BLaER1 treated with 17β-estradiol and CSF1 and Interleukin-3, amounts not matched to agents 10 nM and 100 nM (cell line): Measurements from ENCODE around the gene ZHX3.

ENCODE experiments used
- H3K27ac ChIP-seq, 11 experiments: shearing (Covaris generic); formaldehyde crosslinking; 2 replicates each; pipeline ENCODE4 v1.8.1; 2022
- H3K27me3 ChIP-seq, 11 experiments: shearing (Covaris generic); formaldehyde crosslinking; 2 replicates each; pipeline ENCODE4 v1.8.1; 2022
- H3K36me3 ChIP-seq, 11 experiments: shearing (Covaris generic); formaldehyde crosslinking; 2 replicates each; pipeline ENCODE4 v1.8.1; 2022
- H3K4me1 ChIP-seq, 10 experiments: shearing (Covaris generic); formaldehyde crosslinking; 2 replicates each; pipeline ENCODE4 v1.8.1; 2022
- H3K4me2 ChIP-seq, 11 experiments: shearing (Covaris generic); formaldehyde crosslinking; 2 replicates each; pipeline ENCODE4 v1.8.1; 2022
- H3K4me3 ChIP-seq, 10 experiments: shearing (Covaris generic); formaldehyde crosslinking; 2 replicates each; pipeline ENCODE4 v1.8.1; 2022
- H3K9ac ChIP-seq, 11 experiments: shearing (Covaris generic); formaldehyde crosslinking; 2 replicates each; pipeline ENCODE4 v1.8.1; 2022
- H3K9me3 ChIP-seq, 11 experiments: shearing (Covaris generic); formaldehyde crosslinking; replicated peaks in 1 of 11; 2 replicates each; pipeline ENCODE4 v1.8.1; 2022
- H4K20me1 ChIP-seq, 11 experiments: shearing (Covaris generic); formaldehyde crosslinking; 2 replicates each; pipeline ENCODE4 v1.8.1; 2022
- Cebpa-rat ChIP-seq, 11 experiments: shearing (Covaris generic); IDR thresholded peaks; 2 replicates each; pipeline ENCODE4 v1.8.1; 2022

The ZHX3 gene

GRCh38 chr20:41138475-41139226 is 178.9 kb downstream of the ZHX3 start:
- Histone ChIP-seq H3K9ac (peak overlapping the region; percentile 82 to 98 (median 96); a peak in 21 of 22 replicates), H3K4me2 (peak overlapping the region; percentile 83 to 99 (median 97)), H3K27me3 (no peaks in the 10 kb centered on the region; a peak in 1 of 22 replicates), H3K36me3 (peaks cover 0 to 3% (median under 1%) of the 10 kb centered on the region in 11 experiments; a peak in 9 of 22 replicates), H4K20me1 (peaks cover 0 to 60% (median 56%) of the 10 kb centered on the region in 11 experiments; a peak in 20 of 22 replicates), H3K4me1 (peaks cover 50 to 77% (median 67%) of the 10 kb centered on the region in 10 experiments), H3K9me3 (no peaks in the 10 kb centered on the region), H3K27ac (peak overlapping the region in 10 of 11 experiments; percentile 73 to 97 (median 96); a peak in 19 of 22 replicates), H3K4me3 (peak overlapping the region; percentile 83 to 94 (median 91))
- TF ChIP-seq Cebpa-rat (IDR thresholded peaks at IDR 0.05), result no peak

- TF ChIP-seq Cebpa-rat (IDR thresholded peaks at IDR 0.05), result no peak
- H3K4me3 ChIP-seq, result peak overlapping the region; percentile 83 to 94 (median 91)
- peak overlapping the region; percentile 72 to 97 (median 96); a peak in 21 of 22 replicates for H3K27ac ChIP-seq
- H4K20me1 ChIP-seq, result peaks cover 0 to 52% (median 48%) of the 10 kb centered on the region in 11 experiments; a peak in 20 of 22 replicates
- H3K36me3 ChIP-seq, result no peaks in the 10 kb centered on the region
- H3K9ac ChIP-seq, result peak overlapping the region; percentile 82 to 98 (median 96)
- H3K9me3 ChIP-seq, result no peaks in the 10 kb centered on the region
- H3K4me1 ChIP-seq, result peaks cover 44 to 71% (median 59%) of the 10 kb centered on the region in 10 experiments
- no peaks in the 10 kb centered on the region; a peak in 1 of 22 replicates for H3K27me3 ChIP-seq
- peak overlapping the region; percentile 83 to 99 (median 97) for H3K4me2 ChIP-seq
These were observed 179.7 kb downstream of the ZHX3 start for GRCh38 chr20:41137614-41138474.

DNA sequence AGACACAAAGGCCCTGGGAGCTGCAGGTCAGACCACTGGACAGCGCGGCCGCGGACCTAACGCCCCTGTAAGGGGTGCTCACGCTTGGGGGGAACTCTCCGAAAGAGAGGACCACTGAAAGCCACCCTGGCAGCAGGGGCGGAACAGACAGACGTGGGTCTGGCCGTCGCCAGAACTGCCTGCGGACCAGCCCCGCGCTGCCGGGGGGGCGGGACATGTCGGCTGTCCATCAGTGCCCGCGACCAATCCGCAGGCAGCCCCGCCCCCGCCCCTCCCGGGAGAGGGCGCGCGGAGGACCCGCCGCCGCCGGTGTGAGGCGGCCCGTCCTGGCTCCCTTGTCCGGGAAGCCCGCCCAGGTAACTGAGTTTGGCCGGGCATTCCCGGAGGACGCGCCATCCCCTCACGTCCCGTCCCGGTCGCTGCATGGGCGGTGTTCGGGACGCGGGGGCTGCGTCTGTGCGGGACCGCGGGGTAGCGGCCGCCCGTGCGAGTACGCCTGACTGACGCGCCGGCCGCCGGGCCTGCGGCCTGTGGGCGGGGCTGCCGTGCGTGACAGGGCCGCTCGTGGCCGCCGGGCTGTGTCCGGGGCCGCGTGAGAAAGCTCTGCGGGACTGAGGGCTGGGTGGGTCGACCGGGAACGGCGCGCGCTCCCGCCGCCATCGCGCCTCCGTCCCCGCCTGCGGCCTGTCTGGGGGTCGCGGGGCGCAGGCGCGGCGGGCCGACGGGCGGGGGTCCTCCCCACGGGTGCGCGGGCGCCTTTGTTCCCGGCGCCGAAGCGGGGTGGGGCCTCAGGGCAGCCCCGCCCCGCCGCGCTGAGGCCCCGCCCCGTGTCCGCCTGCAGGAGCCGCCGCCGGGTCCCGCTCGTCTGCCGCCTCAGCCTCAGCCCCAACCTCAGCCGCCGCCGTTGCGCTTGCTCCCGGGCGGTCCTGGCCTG is 180.6 kb downstream of the ZHX3 start, which contains the start of gene PLCG1:
PLCG1 (plus strand) TSS at position 864 of the 934 bp plus-strand sequence. CDS start 99 bp downstream, outside the sequence.
- peaks cover 39 to 62% (median 50%) of the 10 kb centered on the region in 10 experiments for H3K4me1 ChIP-seq
- TF ChIP-seq Cebpa-rat (IDR thresholded peaks at IDR 0.05), result no peak
- no peaks in the 10 kb centered on the region for H3K36me3 ChIP-seq
- peak within 1 kb of the TSS; percentile 82 to 98 (median 96) for H3K9ac ChIP-seq
- peak within 1 kb of the TSS; percentile 83 to 94 (median 91) for H3K4me3 ChIP-seq
- peak within 1 kb of the TSS; percentile 72 to 97 (median 96); a peak in 21 of 22 replicates for H3K27ac ChIP-seq
- H3K4me2 ChIP-seq, result peak within 1 kb of the TSS; percentile 83 to 99 (median 97)
- H4K20me1 ChIP-seq, result peaks cover 0 to 47% (median 39%) of the 10 kb centered on the region in 11 experiments; a peak in 20 of 22 replicates
- H3K27me3 ChIP-seq, result no peaks in the 10 kb centered on the region; a peak in 1 of 22 replicates
- no peaks in the 10 kb centered on the region for H3K9me3 ChIP-seq

GRCh38 chr20:41135888-41136679 is 181.4 kb downstream of the ZHX3 start:
- Histone ChIP-seq H3K4me1 (peaks cover 30 to 54% (median 41%) of the 10 kb centered on the region in 10 experiments), H3K27ac (peak overlapping the region in 7 of 11 experiments; percentile 95 to 97 (median 97); a peak in 13 of 22 replicates), H3K27me3 (no peaks in the 10 kb centered on the region; a peak in 1 of 22 replicates)

GRCh38 chr20:41135187-41135887 is 182.2 kb downstream of the ZHX3 start:
- Histone ChIP-seq H3K4me3 (no peak overlapping the region), H4K20me1 (peaks cover 0 to 36% (median 23%) of the 10 kb centered on the region in 11 experiments; a peak in 19 of 22 replicates), H3K4me1 (peaks cover 25 to 46% (median 34%) of the 10 kb centered on the region in 10 experiments; a peak in 19 of 20 replicates), H3K9ac (no peak overlapping the region), H3K4me2 (peak overlapping the region in 4 of 11 experiments; percentile 1 to 99 (median 65); a peak in 2 of 22 replicates), H3K36me3 (0 out of 22 replicates have a peak, but pooled peaks cover 0 to under 1% (median 0%) of the 10 kb centered on the region in 11 experiments), H3K9me3 (no peaks in the 10 kb centered on the region), H3K27ac (no peak overlapping the region), H3K27me3 (no peaks in the 10 kb centered on the region; a peak in 1 of 22 replicates)
- no peak for TF ChIP-seq Cebpa-rat (IDR thresholded peaks at IDR 0.05)

More at GRCh38 chr20:41135888-41136679, 181.4 kb downstream of the ZHX3 start:
- H3K9me3 ChIP-seq, result no peaks in the 10 kb centered on the region
- peak overlapping the region; percentile 82 to 98 (median 96); a peak in 20 of 22 replicates for H3K9ac ChIP-seq
- peak overlapping the region; percentile 83 to 99 (median 97) for H3K4me2 ChIP-seq
- H3K36me3 ChIP-seq, result no peaks in the 10 kb centered on the region
- TF ChIP-seq Cebpa-rat (IDR thresholded peaks at IDR 0.05), result no peak
- H3K4me3 ChIP-seq, result peak overlapping the region; percentile 83 to 94 (median 91)
- H4K20me1 ChIP-seq, result peaks cover 0 to 43% (median 30%) of the 10 kb centered on the region in 11 experiments; a peak in 20 of 22 replicates

DNA sequence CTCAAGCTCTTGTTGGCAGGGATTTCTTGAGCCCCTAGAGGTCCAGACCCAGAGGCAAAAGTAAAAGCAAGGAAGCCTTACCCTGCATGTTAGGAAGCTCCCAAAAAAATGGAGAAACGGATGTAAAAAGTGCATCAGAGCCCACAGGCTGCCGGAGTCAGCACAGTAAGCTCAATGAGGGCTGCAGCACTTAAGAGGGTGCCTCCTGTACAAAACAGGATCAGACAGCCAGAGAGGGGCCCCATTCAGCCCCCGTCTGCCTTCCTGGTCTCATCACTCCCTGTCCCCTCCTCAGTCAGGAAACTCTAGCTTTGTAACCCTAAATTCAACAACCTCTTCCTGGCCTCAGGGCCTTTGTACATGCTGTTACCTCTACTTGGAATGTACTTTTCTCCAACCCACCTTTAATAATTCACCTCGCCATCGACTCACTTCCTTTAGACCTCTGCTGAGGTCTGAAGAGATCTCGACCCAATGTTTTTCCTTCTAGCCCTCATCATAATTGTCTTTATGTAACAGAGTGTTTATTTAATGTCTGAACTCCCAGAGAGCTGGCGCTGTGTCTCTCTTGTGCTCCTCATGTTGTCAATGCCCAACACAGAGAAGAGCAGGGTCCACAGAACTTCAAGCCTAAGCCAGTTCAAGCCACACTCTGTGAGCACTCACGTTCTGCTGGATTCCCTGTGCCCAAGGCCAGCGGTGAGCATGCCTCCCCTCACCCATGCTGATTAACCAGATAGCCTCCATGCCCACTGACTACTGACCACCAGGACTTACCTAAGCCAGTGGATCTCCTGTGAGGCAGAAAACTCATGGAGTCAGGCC is 183.0 kb downstream of the ZHX3 start:
- peaks cover 0 to 28% (median 15%) of the 10 kb centered on the region in 11 experiments; a peak in 17 of 22 replicates for H4K20me1 ChIP-seq
- H3K9me3 ChIP-seq, result no peaks in the 10 kb centered on the region
- H3K4me2 ChIP-seq, result peak overlapping the region in 3 of 11 experiments; percentile 25 to 39 (median 36); a peak in 4 of 22 replicates
- H3K4me3 ChIP-seq, result no peak overlapping the region
- no peaks in the 10 kb centered on the region; a peak in 1 of 22 replicates for H3K27me3 ChIP-seq
- TF ChIP-seq Cebpa-rat (IDR thresholded peaks at IDR 0.05), result no peak
- H3K4me1 ChIP-seq, result peaks cover 23 to 38% (median 28%) of the 10 kb centered on the region in 10 experiments; a peak in 19 of 20 replicates
- H3K36me3 ChIP-seq, result peaks cover 0 to 6% (median 0%) of the 10 kb centered on the region in 11 experiments; a peak in 2 of 22 replicates
- no peak overlapping the region for H3K27ac ChIP-seq
- no peak overlapping the region for H3K9ac ChIP-seq
